H1 (cell line): Measurements from ENCODE around the gene PIK3CA. TPM values are rescaled to one million over a fixed set of nuclear protein-coding genes. Genes with fewer than 3 reads are reported as not detected.
"Not testable (repeated sequence)": the region's sequence is repeated elsewhere in the genome, so short reads cannot be mapped to it uniquely, and the experiment has no call there.

ENCODE experiments used
- CTCF ChIA-PET: fragments of 300-600 bp; sonication (Branson Sonifier 250); formaldehyde crosslinking; loops from one replicate; lab custom pipeline; 2021; ENCODE audit not compliant: partially characterized antibody; lab: Charles Lee
- POLR2A ChIA-PET: fragments of 300-600 bp; sonication (Branson Sonifier 250); formaldehyde crosslinking; loops from one replicate; lab custom pipeline; 2021; ENCODE audit warnings: inconsistent platforms; ENCODE audit not compliant: partially characterized antibody; lab: Charles Lee
- DNase-seq, 2 experiments: peaks; one replicate each; pipeline versions ENCODE4 v3.0.0 to v3.0.0-alpha.2; 2010 to 2022; ENCODE audit warnings: low spot score in 2 of 2, low read depth in 1 of 2, mixed read lengths in 1 of 2
- FAIRE-seq: peaks from 2 replicates; lab custom pipeline; 2011; peaks lifted over from hg19 to GRCh38; lab: Jason Lieb, UNC
- H2AFZ ChIP-seq: 2 replicates; pipeline ENCODE4 v1.8.1; 2012; ENCODE audit warnings: low read length, inconsistent platforms
- H2AK5ac ChIP-seq: 2 replicates; pipeline ENCODE4 v1.6.1; 2013; ENCODE audit warnings: low read depth, low read length
- H2BK120ac ChIP-seq: replicated peaks from 2 replicates; pipeline ENCODE3; 2013; ENCODE audit warnings: low read depth, low read length, inconsistent platforms
- H2BK12ac ChIP-seq: 2 replicates; pipeline ENCODE4 v1.6.1; 2013; ENCODE audit warnings: low read depth, low read length
- H2BK15ac ChIP-seq: 2 replicates; pipeline ENCODE4 v1.6.1; 2013; ENCODE audit warnings: low read length
- H2BK20ac ChIP-seq: 2 replicates; pipeline ENCODE4 v1.6.1; 2013; ENCODE audit warnings: low read length
- H2BK5ac ChIP-seq: 2 replicates; pipeline ENCODE4 v1.6.1; 2013; ENCODE audit warnings: low read depth, low read length
- H3K14ac ChIP-seq: 2 replicates; pipeline ENCODE4 v1.6.1; 2013; ENCODE audit warnings: inconsistent platforms; ENCODE audit not compliant: insufficient read length
- H3K18ac ChIP-seq: 2 replicates; pipeline ENCODE4 v1.6.1; 2013; ENCODE audit warnings: low read length; ENCODE audit errors: extremely low read depth
- H3K23ac ChIP-seq: 2 replicates; pipeline ENCODE4 v1.6.1; 2013; ENCODE audit warnings: inconsistent platforms; ENCODE audit not compliant: insufficient read length
- H3K23me2 ChIP-seq: 2 replicates; pipeline ENCODE4 v1.6.1; 2013; ENCODE audit warnings: low read depth, low read length
- H3K27ac ChIP-seq: 2 replicates; pipeline ENCODE4 v1.6.1; 2011; ENCODE audit warnings: low read depth, low read length, inconsistent platforms
- H3K27me3 ChIP-seq, 4 experiments: replicated peaks in 1 of 4; 1 replicate in 1 of 4; 2 replicates in 3 of 4; pipeline versions ENCODE4 v1.6.1 to v1.8.1; 2011 to 2013; ENCODE audit warnings: low read length in 3 of 4, mild to moderate bottlenecking in 3 of 4, inconsistent platforms in 2 of 4, mixed read lengths in 2 of 4, moderate library complexity in 1 of 4; ENCODE audit not compliant: control insufficient read depth in 3 of 4, insufficient read depth in 3 of 4; ENCODE audit errors: extremely low read depth in 1 of 4
- H3K36me3 ChIP-seq, 4 experiments: 2 replicates each; pipeline versions ENCODE4 v1.6.1 to v1.8.1; 2011 to 2013; ENCODE audit warnings: mild to moderate bottlenecking in 4 of 4, low read length in 3 of 4, moderate library complexity in 2 of 4, control low read depth in 1 of 4, inconsistent platforms in 1 of 4; ENCODE audit not compliant: insufficient read depth in 4 of 4, control insufficient read depth in 2 of 4
- H3K4ac ChIP-seq: replicated peaks from 2 replicates; pipeline ENCODE3; 2013; ENCODE audit warnings: low read length, low read depth, mixed read lengths, inconsistent platforms; ENCODE audit not compliant: insufficient read length
- H3K4me1 ChIP-seq, 4 experiments: replicated peaks in 1 of 4; 1 replicate in 1 of 4; 2 replicates in 3 of 4; pipeline versions ENCODE4 v1.6.1 to v1.8.1; 2011 to 2013; ENCODE audit warnings: low read length in 3 of 4, inconsistent platforms in 2 of 4, mixed read lengths in 1 of 4; ENCODE audit not compliant: insufficient read depth in 4 of 4, control insufficient read depth in 3 of 4
- H3K4me2 ChIP-seq, 2 experiments: 2 replicates each; pipeline versions ENCODE4 v1.6.1 to v1.8.1; 2011 to 2013; ENCODE audit warnings: low read depth in 2 of 2, low read length in 2 of 2, control low read depth in 1 of 2, inconsistent platforms in 1 of 2, mild to moderate bottlenecking in 1 of 2; ENCODE audit not compliant: insufficient read depth in 1 of 2
- H3K4me3 ChIP-seq, 4 experiments: fragments of 200-600, 300-600 bp in 1 of 4; sonication (generic), shearing (Covaris generic), sonication (Bioruptor Twin) in 1 of 4; 2 replicates each; pipeline versions ENCODE4 v1.5.1 to v1.8.1; 2011 to 2016; ENCODE audit warnings: low read length in 4 of 4, low read depth in 3 of 4, control low read depth in 2 of 4, inconsistent platforms in 2 of 4, mild to moderate bottlenecking in 2 of 4, mixed read lengths in 1 of 4, moderate library complexity in 1 of 4; ENCODE audit not compliant: insufficient read depth in 2 of 4; ENCODE audit errors: extremely low read depth in 1 of 4
- H3K56ac ChIP-seq: replicated peaks from 2 replicates; pipeline ENCODE3; 2013; ENCODE audit warnings: low read depth, mild to moderate bottlenecking, mixed read lengths, low read length, inconsistent platforms; ENCODE audit not compliant: insufficient read length
- H3K79me1 ChIP-seq: 2 replicates; pipeline ENCODE4 v1.6.1; 2013; ENCODE audit warnings: low read depth, low read length, control low read depth
- H3K79me2 ChIP-seq, 2 experiments: 2 replicates each; pipeline versions ENCODE4 v1.6.1 to v1.8.1; 2012 to 2013; ENCODE audit warnings: low read length in 2 of 2, mild to moderate bottlenecking in 2 of 2, inconsistent platforms in 1 of 2; ENCODE audit not compliant: insufficient read depth in 2 of 2, control insufficient read depth in 1 of 2
- H3K9ac ChIP-seq, 4 experiments: replicated peaks in 1 of 4; 1 replicate in 1 of 4; 2 replicates in 3 of 4; pipeline versions ENCODE4 v1.6.1 to v1.8.1; 2011 to 2013; ENCODE audit warnings: low read depth in 3 of 4, low read length in 3 of 4, control low read depth in 2 of 4, mild to moderate bottlenecking in 2 of 4, moderate library complexity in 2 of 4, inconsistent platforms in 1 of 4; ENCODE audit errors: extremely low read depth in 1 of 4
- H3K9me3 ChIP-seq, 2 experiments: 2 replicates each; pipeline versions ENCODE4 v1.6.1 to v1.8.1; 2012 to 2013; ENCODE audit warnings: mild to moderate bottlenecking in 2 of 2, moderate library complexity in 2 of 2, control low read depth in 1 of 2, inconsistent platforms in 1 of 2, low read depth in 1 of 2, low read length in 1 of 2, mixed read lengths in 1 of 2; ENCODE audit not compliant: insufficient read depth in 2 of 2
- H4K20me1 ChIP-seq, 2 experiments: replicated peaks in 1 of 2; 2 replicates each; pipeline versions ENCODE3 to v1.8.1; 2011 to 2013; ENCODE audit warnings: inconsistent platforms in 2 of 2, low read length in 2 of 2, mild to moderate bottlenecking in 1 of 2; ENCODE audit not compliant: insufficient read depth in 2 of 2, control insufficient read depth in 1 of 2
- H4K5ac ChIP-seq: 2 replicates; pipeline ENCODE4 v1.6.1; 2013; ENCODE audit warnings: low read length, low read depth, mixed read lengths, inconsistent platforms; ENCODE audit not compliant: insufficient read length
- H4K8ac ChIP-seq: 2 replicates; pipeline ENCODE4 v1.8.0; 2013; ENCODE audit warnings: mild to moderate bottlenecking, moderate library complexity, low read length, inconsistent platforms; ENCODE audit not compliant: insufficient read depth; ENCODE audit errors: extremely low read depth
- H4K91ac ChIP-seq: replicated peaks from 2 replicates; pipeline ENCODE3; 2013; ENCODE audit warnings: low read length, mixed read lengths, inconsistent platforms; ENCODE audit not compliant: insufficient read length
- CTBP2 ChIP-seq: IDR thresholded peaks from 2 replicates; pipeline ENCODE4 v1.7.0; 2011; ENCODE audit warnings: borderline replicate concordance, mild to moderate bottlenecking, moderate library complexity, mixed read lengths, low read length; ENCODE audit not compliant: insufficient read depth, insufficient read length
- EP300 ChIP-seq, 2 experiments: IDR thresholded peaks; 1 replicate in 1 of 2; 2 replicates in 1 of 2; pipeline ENCODE4 v1.6.1; 2011 to 2012; ENCODE audit warnings: low read depth in 2 of 2, low read length in 2 of 2, mild to moderate bottlenecking in 2 of 2, borderline replicate concordance in 1 of 2, inconsistent platforms in 1 of 2, moderate library complexity in 1 of 2
- TAF1 ChIP-seq: IDR thresholded peaks from 2 replicates; pipeline ENCODE4 v1.6.1; 2011; ENCODE audit warnings: mild to moderate bottlenecking, low read depth, low read length
- WGBS, 2 experiments: shearing (Covaris generic) in 1 of 2; methylation state at CpG; one replicate each; pipeline versions ENCODE4 v1.1.6 to v1.1.7; 2013 to 2015; ENCODE audit warnings: low lambda C conversion rate in 2 of 2, mixed read lengths in 2 of 2, inconsistent platforms in 1 of 2, low coverage in 1 of 2, missing lambda C conversion rate in 1 of 2; ENCODE audit not compliant: insufficient replicate concordance in 2 of 2, insufficient coverage in 1 of 2, insufficient read length in 1 of 2; ENCODE audit errors: extremely low coverage in 1 of 2, missing lambda C conversion rate in 1 of 2; 5-methylcytosine and 5-hydroxymethylcytosine counted together
- polyA plus RNA-seq, 7 experiments: library from polyadenylated mRNA; depleted of rRNA in 3 of 7; stranded (reverse) in 5 of 7; unstranded in 2 of 7; fragments of >200 nt in 5 of 7; fragments of 200-250 nt in 2 of 7; gene quantifications; 1 replicate in 5 of 7; 2 replicates in 1 of 7; 4 replicates in 1 of 7; pipeline versions ENCODE4 v1.2.1 to v1.2.3, GENCODE V29; 2011 to 2013; ENCODE audit warnings: missing spikeins in 2 of 7, mixed read lengths in 2 of 7
- total RNA-seq: library from RNA; stranded (reverse); fragmentation: NEBNext Ultra II Directional; extraction: Animal tissue kit (Norgen Biotek cat#: 25700); gene quantifications from 2 replicates; pipeline ENCODE4 v1.2.1, GENCODE V29; 2021

PIK3CA gene
- total and polyA plus RNA-seq, 2 of the 8 experiments (the other 6 are each of a cell fraction or from before 2014, with no cell fraction given) = 1.6 to 11.3 TPM

GRCh38 chr3:179116816-179117215 lies 31.3 kb upstream of the PIK3CA start (continued):
- TF ChIP-seq TAF1 = no peak
- TF ChIP-seq CTBP2 = no peak
- no peak for TF ChIP-seq EP300 (IDR thresholded peaks at IDR 0.05; ENCODE audit: borderline replicate concordance in 1 of 2, low read depth in 2 of 2, low read length in 2 of 2)

GRCh38 chr3:179132191-179132890 lies 15.8 kb upstream of the PIK3CA start:
- H3K27me3 ChIP-seq, H3K18ac ChIP-seq, H3K36me3 ChIP-seq, H4K20me1 ChIP-seq, H2AFZ ChIP-seq, POLR2A ChIA-PET, CTCF ChIA-PET, H3K79me1 ChIP-seq, H4K91ac ChIP-seq, DNase-seq, H3K79me2 ChIP-seq, H3K23me2 ChIP-seq, H3K27ac ChIP-seq, H3K23ac ChIP-seq, H4K5ac ChIP-seq, H3K4me1 ChIP-seq, H4K8ac ChIP-seq, H2BK12ac ChIP-seq, H2BK20ac ChIP-seq, H3K9ac ChIP-seq, H2BK120ac ChIP-seq, H2BK5ac ChIP-seq, H3K4me2 ChIP-seq, H2BK15ac ChIP-seq, H3K56ac ChIP-seq, FAIRE-seq, H3K9me3 ChIP-seq, H3K14ac ChIP-seq, H3K4ac ChIP-seq, H3K4me3 ChIP-seq, H2AK5ac ChIP-seq: not testable (repeated sequence)
- 91% methylated on average over 15 of the region's 27 CpGs; no CpG with 5 or more reads in 1 of the 2 experiments for WGBS, 2 experiments
